H1 (cell line): ENCODE data around the gene RUSF1. TPM values are rescaled to one million over a fixed set of nuclear protein-coding genes. Genes with fewer than 3 reads are reported as not detected.

Experiments
- CTCF ChIA-PET: fragments of 300-600 bp; sonication (Branson Sonifier 250); formaldehyde crosslinking; loops from one replicate; lab custom pipeline; 2021; ENCODE audit not compliant: partially characterized antibody; lab: Charles Lee
- POLR2A ChIA-PET: fragments of 300-600 bp; sonication (Branson Sonifier 250); formaldehyde crosslinking; loops from one replicate; lab custom pipeline; 2021; ENCODE audit warnings: inconsistent platforms; ENCODE audit not compliant: partially characterized antibody; lab: Charles Lee
- DNase-seq, 2 experiments: peaks; one replicate each; pipeline versions ENCODE4 v3.0.0 to v3.0.0-alpha.2; 2010 to 2022; ENCODE audit warnings: low spot score in 2 of 2, low read depth in 1 of 2, mixed read lengths in 1 of 2
- FAIRE-seq: peaks from 2 replicates; lab custom pipeline; 2011; peaks lifted over from hg19 to GRCh38; lab: Jason Lieb, UNC
- H2AFZ ChIP-seq: 2 replicates; pipeline ENCODE4 v1.8.1; 2012; ENCODE audit warnings: low read length, inconsistent platforms
- H2AK5ac ChIP-seq: 2 replicates; pipeline ENCODE4 v1.6.1; 2013; ENCODE audit warnings: low read depth, low read length
- H2BK120ac ChIP-seq: replicated peaks from 2 replicates; pipeline ENCODE3; 2013; ENCODE audit warnings: low read depth, low read length, inconsistent platforms
- H2BK12ac ChIP-seq: 2 replicates; pipeline ENCODE4 v1.6.1; 2013; ENCODE audit warnings: low read depth, low read length
- H2BK15ac ChIP-seq: 2 replicates; pipeline ENCODE4 v1.6.1; 2013; ENCODE audit warnings: low read length
- H2BK20ac ChIP-seq: 2 replicates; pipeline ENCODE4 v1.6.1; 2013; ENCODE audit warnings: low read length
- H2BK5ac ChIP-seq: 2 replicates; pipeline ENCODE4 v1.6.1; 2013; ENCODE audit warnings: low read depth, low read length
- H3K14ac ChIP-seq: 2 replicates; pipeline ENCODE4 v1.6.1; 2013; ENCODE audit warnings: inconsistent platforms; ENCODE audit not compliant: insufficient read length
- H3K18ac ChIP-seq: 2 replicates; pipeline ENCODE4 v1.6.1; 2013; ENCODE audit warnings: low read length; ENCODE audit errors: extremely low read depth
- H3K23ac ChIP-seq: 2 replicates; pipeline ENCODE4 v1.6.1; 2013; ENCODE audit warnings: inconsistent platforms; ENCODE audit not compliant: insufficient read length
- H3K23me2 ChIP-seq: 2 replicates; pipeline ENCODE4 v1.6.1; 2013; ENCODE audit warnings: low read depth, low read length
- H3K27ac ChIP-seq: 2 replicates; pipeline ENCODE4 v1.6.1; 2011; ENCODE audit warnings: low read depth, low read length, inconsistent platforms
- H3K27me3 ChIP-seq, 4 experiments: replicated peaks in 1 of 4; 1 replicate in 1 of 4; 2 replicates in 3 of 4; pipeline versions ENCODE4 v1.6.1 to v1.8.1; 2011 to 2013; ENCODE audit warnings: low read length in 3 of 4, mild to moderate bottlenecking in 3 of 4, inconsistent platforms in 2 of 4, mixed read lengths in 2 of 4, moderate library complexity in 1 of 4; ENCODE audit not compliant: control insufficient read depth in 3 of 4, insufficient read depth in 3 of 4; ENCODE audit errors: extremely low read depth in 1 of 4
- H3K36me3 ChIP-seq, 4 experiments: 2 replicates each; pipeline versions ENCODE4 v1.6.1 to v1.8.1; 2011 to 2013; ENCODE audit warnings: mild to moderate bottlenecking in 4 of 4, low read length in 3 of 4, moderate library complexity in 2 of 4, control low read depth in 1 of 4, inconsistent platforms in 1 of 4; ENCODE audit not compliant: insufficient read depth in 4 of 4, control insufficient read depth in 2 of 4
- H3K4ac ChIP-seq: replicated peaks from 2 replicates; pipeline ENCODE3; 2013; ENCODE audit warnings: low read length, low read depth, mixed read lengths, inconsistent platforms; ENCODE audit not compliant: insufficient read length
- H3K4me1 ChIP-seq, 4 experiments: replicated peaks in 1 of 4; 1 replicate in 1 of 4; 2 replicates in 3 of 4; pipeline versions ENCODE4 v1.6.1 to v1.8.1; 2011 to 2013; ENCODE audit warnings: low read length in 3 of 4, inconsistent platforms in 2 of 4, mixed read lengths in 1 of 4; ENCODE audit not compliant: insufficient read depth in 4 of 4, control insufficient read depth in 3 of 4
- H3K4me2 ChIP-seq, 2 experiments: 2 replicates each; pipeline versions ENCODE4 v1.6.1 to v1.8.1; 2011 to 2013; ENCODE audit warnings: low read depth in 2 of 2, low read length in 2 of 2, control low read depth in 1 of 2, inconsistent platforms in 1 of 2, mild to moderate bottlenecking in 1 of 2; ENCODE audit not compliant: insufficient read depth in 1 of 2
- H3K4me3 ChIP-seq, 4 experiments: fragments of 200-600, 300-600 bp in 1 of 4; sonication (generic), shearing (Covaris generic), sonication (Bioruptor Twin) in 1 of 4; 2 replicates each; pipeline versions ENCODE4 v1.5.1 to v1.8.1; 2011 to 2016; ENCODE audit warnings: low read length in 4 of 4, low read depth in 3 of 4, control low read depth in 2 of 4, inconsistent platforms in 2 of 4, mild to moderate bottlenecking in 2 of 4, mixed read lengths in 1 of 4, moderate library complexity in 1 of 4; ENCODE audit not compliant: insufficient read depth in 2 of 4; ENCODE audit errors: extremely low read depth in 1 of 4
- H3K56ac ChIP-seq: replicated peaks from 2 replicates; pipeline ENCODE3; 2013; ENCODE audit warnings: low read depth, mild to moderate bottlenecking, mixed read lengths, low read length, inconsistent platforms; ENCODE audit not compliant: insufficient read length
- H3K79me1 ChIP-seq: 2 replicates; pipeline ENCODE4 v1.6.1; 2013; ENCODE audit warnings: low read depth, low read length, control low read depth
- H3K79me2 ChIP-seq, 2 experiments: 2 replicates each; pipeline versions ENCODE4 v1.6.1 to v1.8.1; 2012 to 2013; ENCODE audit warnings: low read length in 2 of 2, mild to moderate bottlenecking in 2 of 2, inconsistent platforms in 1 of 2; ENCODE audit not compliant: insufficient read depth in 2 of 2, control insufficient read depth in 1 of 2
- H3K9ac ChIP-seq, 4 experiments: replicated peaks in 1 of 4; 1 replicate in 1 of 4; 2 replicates in 3 of 4; pipeline versions ENCODE4 v1.6.1 to v1.8.1; 2011 to 2013; ENCODE audit warnings: low read depth in 3 of 4, low read length in 3 of 4, control low read depth in 2 of 4, mild to moderate bottlenecking in 2 of 4, moderate library complexity in 2 of 4, inconsistent platforms in 1 of 4; ENCODE audit errors: extremely low read depth in 1 of 4
- H3K9me3 ChIP-seq, 2 experiments: 2 replicates each; pipeline versions ENCODE4 v1.6.1 to v1.8.1; 2012 to 2013; ENCODE audit warnings: mild to moderate bottlenecking in 2 of 2, moderate library complexity in 2 of 2, control low read depth in 1 of 2, inconsistent platforms in 1 of 2, low read depth in 1 of 2, low read length in 1 of 2, mixed read lengths in 1 of 2; ENCODE audit not compliant: insufficient read depth in 2 of 2
- H4K20me1 ChIP-seq, 2 experiments: replicated peaks in 1 of 2; 2 replicates each; pipeline versions ENCODE3 to v1.8.1; 2011 to 2013; ENCODE audit warnings: inconsistent platforms in 2 of 2, low read length in 2 of 2, mild to moderate bottlenecking in 1 of 2; ENCODE audit not compliant: insufficient read depth in 2 of 2, control insufficient read depth in 1 of 2
- H4K5ac ChIP-seq: 2 replicates; pipeline ENCODE4 v1.6.1; 2013; ENCODE audit warnings: low read length, low read depth, mixed read lengths, inconsistent platforms; ENCODE audit not compliant: insufficient read length
- H4K8ac ChIP-seq: 2 replicates; pipeline ENCODE4 v1.8.0; 2013; ENCODE audit warnings: mild to moderate bottlenecking, moderate library complexity, low read length, inconsistent platforms; ENCODE audit not compliant: insufficient read depth; ENCODE audit errors: extremely low read depth
- H4K91ac ChIP-seq: replicated peaks from 2 replicates; pipeline ENCODE3; 2013; ENCODE audit warnings: low read length, mixed read lengths, inconsistent platforms; ENCODE audit not compliant: insufficient read length
- CBX5 ChIP-seq: fragments of 300-800, 300-1000 bp; sonication (generic); IDR thresholded peaks from 2 replicates; pipeline ENCODE4 v1.7.1; 2016; ENCODE audit warnings: antibody characterized with exemption, low read length, low read depth
- CBX8 ChIP-seq: fragments of 300-800, 300-1000 bp; sonication (generic); IDR thresholded peaks from 2 replicates; pipeline ENCODE4 v1.7.1; 2016; ENCODE audit warnings: low read depth, low read length, borderline replicate concordance
- GTF2F1 ChIP-seq: IDR thresholded peaks from 2 replicates; pipeline ENCODE4 v1.6.1; 2012; ENCODE audit warnings: low read depth, low read length, improper control_type of control experiment, borderline replicate concordance
- MAFK ChIP-seq: IDR thresholded peaks from 2 replicates; pipeline ENCODE4 v1.6.1; 2012; ENCODE audit warnings: low read depth, mild to moderate bottlenecking, improper control_type of control experiment, low read length
- RNF2 ChIP-seq: fragments of 200-900, 300-1000 bp; sonication (generic); IDR thresholded peaks from 2 replicates; pipeline ENCODE4 v1.7.1; 2016; ENCODE audit warnings: borderline replicate concordance, low read depth, mild to moderate bottlenecking, antibody characterized with exemption, low read length; ENCODE audit not compliant: poor library complexity, severe bottlenecking; ENCODE audit errors: missing control alignments
- SIRT6 ChIP-seq: IDR thresholded peaks from one replicate; pipeline ENCODE4 v1.7.1; 2012; ENCODE audit warnings: low read length, inconsistent platforms
- SP1 ChIP-seq: IDR thresholded peaks from 2 replicates; pipeline ENCODE4 v1.6.1; 2011; ENCODE audit warnings: low read depth, low read length
- SUZ12 ChIP-seq: fragments of 200-600 bp; sonication (generic); IDR thresholded peaks from 2 replicates; pipeline ENCODE4 v1.6.1; 2012; ENCODE audit warnings: mild to moderate bottlenecking, inconsistent platforms, low read length, moderate library complexity, mixed read lengths
- TAF7 ChIP-seq: optimal IDR thresholded peaks from 2 replicates; pipeline ENCODE3; 2011; ENCODE audit warnings: low read depth, mild to moderate bottlenecking, inconsistent platforms, low read length, moderate library complexity, borderline replicate concordance
- TBP ChIP-seq: IDR thresholded peaks from 2 replicates; pipeline ENCODE4 v1.6.1; 2011; ENCODE audit warnings: low read depth, low read length, improper control_type of control experiment
- WGBS, 2 experiments: shearing (Covaris generic) in 1 of 2; methylation state at CpG; one replicate each; pipeline versions ENCODE4 v1.1.6 to v1.1.7; 2013 to 2015; ENCODE audit warnings: low lambda C conversion rate in 2 of 2, mixed read lengths in 2 of 2, inconsistent platforms in 1 of 2, low coverage in 1 of 2, missing lambda C conversion rate in 1 of 2; ENCODE audit not compliant: insufficient replicate concordance in 2 of 2, insufficient coverage in 1 of 2, insufficient read length in 1 of 2; ENCODE audit errors: extremely low coverage in 1 of 2, missing lambda C conversion rate in 1 of 2; 5-methylcytosine and 5-hydroxymethylcytosine counted together
- polyA plus RNA-seq, 7 experiments: library from polyadenylated mRNA; depleted of rRNA in 3 of 7; stranded (reverse) in 5 of 7; unstranded in 2 of 7; fragments of >200 nt in 5 of 7; fragments of 200-250 nt in 2 of 7; gene quantifications; 1 replicate in 5 of 7; 2 replicates in 1 of 7; 4 replicates in 1 of 7; pipeline versions ENCODE4 v1.2.1 to v1.2.3, GENCODE V29; 2011 to 2013; ENCODE audit warnings: missing spikeins in 2 of 7, mixed read lengths in 2 of 7
- total RNA-seq: library from RNA; stranded (reverse); fragmentation: NEBNext Ultra II Directional; extraction: Animal tissue kit (Norgen Biotek cat#: 25700); gene quantifications from 2 replicates; pipeline ENCODE4 v1.2.1, GENCODE V29; 2021
- TF ChIP-seq, protein P1 (sequence below): IDR thresholded peaks from 2 replicates; pipeline ENCODE4 v1.6.1; 2011; ENCODE audit warnings: low read length, improper control_type of control experiment

RUSF1 gene
- total and polyA plus RNA-seq, 2 of the 8 experiments (the other 6 are each of a cell fraction or from before 2014, with no cell fraction given): 22.5 to 33.7 TPM

DNA sequence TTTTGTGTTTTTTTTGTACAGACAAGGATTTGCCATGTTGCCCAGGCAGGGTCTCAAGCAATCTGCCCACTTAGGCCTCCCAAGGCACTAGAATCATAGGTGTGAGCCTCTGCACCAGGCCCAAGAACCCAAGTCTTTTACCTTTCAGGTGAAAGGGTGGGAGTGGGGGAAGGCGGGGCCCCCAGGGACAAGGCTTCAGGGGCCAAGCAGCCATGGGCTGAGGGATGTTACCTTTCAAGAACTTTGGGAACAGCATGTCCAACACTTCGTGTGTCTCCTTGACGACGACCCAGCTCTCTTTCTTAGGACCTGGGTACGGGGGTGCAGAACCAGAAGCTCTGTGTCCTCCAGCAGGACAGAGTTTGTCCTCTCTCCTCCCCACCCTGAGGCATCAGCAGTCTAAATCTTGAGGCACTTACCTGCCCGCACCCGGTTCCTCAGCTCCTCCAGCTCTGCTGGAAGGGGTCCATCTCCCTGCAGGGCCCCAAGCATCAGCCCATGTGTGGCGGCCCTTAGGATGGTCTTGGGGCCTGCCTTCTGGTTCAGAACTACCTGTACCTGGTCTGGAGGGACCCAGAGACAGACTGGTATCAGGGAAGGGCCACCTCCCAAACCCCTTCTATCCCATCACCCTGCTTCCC is 16.3 kb downstream of the RUSF1 start:
- Histone ChIP-seq H4K5ac (no peak overlapping the region), H3K23ac (no peak overlapping the region), H3K4me3 (no peak overlapping the region), H3K9me3 (no peaks in the 10 kb centered on the region), H2BK12ac (no peak overlapping the region), H2BK15ac (no peak overlapping the region), H4K8ac (no peak overlapping the region), H2BK5ac (no peak overlapping the region), H3K14ac (no peak overlapping the region), H2BK120ac (no peak overlapping the region), H2AK5ac (no peak overlapping the region), H3K36me3 (peaks cover 0 to 6% (median 0%) of the 10 kb centered on the region in 4 experiments; a peak in 2 of 8 replicates), H3K79me1 (no peaks in the 10 kb centered on the region), H2BK20ac (no peak overlapping the region), H4K91ac (no peak overlapping the region), H4K20me1 (peaks cover 0 to 12% of the 10 kb centered on the region in 2 experiments), H3K4me2 (no peak overlapping the region), H3K27me3 (peaks cover 10 to 31% (median 24%) of the 10 kb centered on the region in 4 experiments; a peak in 6 of 7 replicates), H3K18ac (no peak overlapping the region), H3K23me2 (peaks cover 15% of the 10 kb centered on the region), H3K27ac (no peak overlapping the region), H2AFZ (no peak overlapping the region), H3K79me2 (no peaks in the 10 kb centered on the region), H3K9ac (no peak overlapping the region), H3K4me1 (peaks cover 0 to 8% (median 3%) of the 10 kb centered on the region in 4 experiments; a peak in 5 of 7 replicates), H3K4ac (no peak overlapping the region), H3K56ac (no peak overlapping the region)
- ChIA-PET POLR2A (interaction anchor here (7.9 kb wide), 1 partner anchor 8 kb away, joined by 69 read pairs; no protein-coding TSS in a partner anchor), CTCF (interaction anchor here (0.6 to 1.3 kb wide), 3 partner anchors 12 to 40 kb away, joined by 3 read pairs; no protein-coding TSS in a partner anchor)
- 85% methylated on average over 8 of the region's 8 CpGs; no CpG with 5 or more reads in 1 of the 2 experiments for WGBS, 2 experiments
- no peak for DNase-seq
- no peak for FAIRE-seq
- TF ChIP-seq, protein P1, sequence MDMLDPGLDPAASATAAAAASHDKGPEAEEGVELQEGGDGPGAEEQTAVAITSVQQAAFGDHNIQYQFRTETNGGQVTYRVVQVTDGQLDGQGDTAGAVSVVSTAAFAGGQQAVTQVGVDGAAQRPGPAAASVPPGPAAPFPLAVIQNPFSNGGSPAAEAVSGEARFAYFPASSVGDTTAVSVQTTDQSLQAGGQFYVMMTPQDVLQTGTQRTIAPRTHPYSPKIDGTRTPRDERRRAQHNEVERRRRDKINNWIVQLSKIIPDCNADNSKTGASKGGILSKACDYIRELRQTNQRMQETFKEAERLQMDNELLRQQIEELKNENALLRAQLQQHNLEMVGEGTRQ: no peak
- TF ChIP-seq SIRT6 (no peak), MAFK (no peak), SUZ12 (no peak), GTF2F1 (no peak), RNF2 (no peak), TBP (no peak), CBX5 (no peak), SP1 (no peak), CBX8 (no peak), TAF7 (no peak)
- TF ChIP-seq, all 59 proteins: peak for 0
